Right ventricle myocardium inferior (tissue), 1 donor: ENCODE data around the gene HNRNPLL. TPM values are rescaled to one million over a fixed set of nuclear protein-coding genes. Genes with fewer than 3 reads are reported as not detected.

ENCODE experiments used
- ATAC-seq: fragments of 200-7000 bp; cut with Tn5 transposase; one replicate; pipeline ENCODE4 v1.9.1; 2020; ENCODE audit warnings: mild to moderate bottlenecking, moderate library complexity
- DNase-seq: peaks from one replicate; pipeline ENCODE4 v3.0.0; 2021; ENCODE audit errors: missing footprints
- intact Hi-C: fragments of 100-400 bp; cut with DNase I; formaldehyde crosslinking; loops from one replicate; pipeline ENCODE4 v1.11.0; 2022
- total RNA-seq: library from RNA; stranded (reverse); fragmentation: NEBNext Ultra II Directional; extraction: Animal tissue kit (Norgen Biotek cat#: 25700); gene quantifications from one replicate; pipeline ENCODE4 v1.2.1, GENCODE V29; 2021
- donor health status: DM: no; HTN: yes; CAD: no; lungs with severe emphysema.

HNRNPLL gene
- total RNA-seq, 1 donor from 2014 or later: 22.5 TPM

DNA sequence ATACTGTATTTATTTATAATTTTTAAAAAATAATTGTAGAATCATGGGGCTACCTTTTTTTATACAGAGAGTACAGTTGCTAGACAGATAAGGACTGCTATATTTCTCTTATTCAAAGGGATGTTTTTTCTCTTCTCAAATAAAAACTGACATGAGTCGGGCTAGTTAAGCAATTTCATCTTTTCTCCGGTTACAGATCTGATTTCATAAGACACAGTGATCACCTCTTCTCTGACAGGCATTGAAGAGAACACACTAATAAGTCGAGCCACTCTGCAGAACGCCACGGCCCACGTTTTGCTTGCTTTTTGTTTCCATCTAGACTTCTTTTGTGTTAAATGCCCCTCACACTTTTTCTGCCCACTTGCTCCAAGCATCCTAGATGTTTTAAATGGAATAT is 85.4 kb downstream of the HNRNPLL start:
- DNase-seq (no peak), ATAC-seq (no peak)
- intact Hi-C loops: no loop called here

DNA sequence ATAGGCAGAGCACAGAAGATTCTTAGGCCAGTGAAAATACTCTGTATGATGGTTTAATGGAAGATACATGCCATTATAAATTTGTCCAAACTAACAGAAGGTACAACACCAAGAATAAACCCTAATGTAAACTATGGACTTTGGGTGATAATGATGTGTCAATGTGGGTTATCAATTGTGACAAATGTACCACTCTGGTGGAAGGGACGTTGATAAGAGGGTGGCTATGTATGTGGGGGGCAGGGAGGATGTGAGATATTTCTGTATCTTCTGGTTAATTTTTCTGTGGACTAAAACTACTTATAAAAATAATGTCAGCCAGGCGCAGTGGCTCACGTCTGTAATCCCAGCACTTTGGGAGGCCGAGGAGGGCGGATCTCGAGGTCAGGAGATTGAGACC is 86.2 kb downstream of the HNRNPLL start:
- intact Hi-C loops: no loop called here
- ATAC-seq (no peak), DNase-seq (no peak)

DNA sequence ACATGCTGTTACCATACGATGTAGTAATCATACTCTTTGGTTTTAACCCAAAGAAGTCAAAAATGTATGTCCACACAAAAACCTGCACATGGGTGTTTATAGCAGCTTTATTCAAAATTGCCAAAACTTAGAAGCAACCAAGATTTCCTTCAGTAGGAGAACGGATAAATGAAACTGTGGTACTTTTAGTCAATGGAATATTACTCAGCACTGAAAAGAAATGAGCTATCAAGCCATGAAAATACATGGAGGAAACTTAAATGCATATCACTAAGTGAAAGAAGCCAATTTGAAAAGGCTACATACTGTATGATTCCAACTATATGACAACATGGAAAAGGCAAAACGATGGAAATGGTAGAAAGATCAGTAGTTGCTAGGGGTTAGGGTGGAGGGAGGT is 86.6 kb downstream of the HNRNPLL start:
- no peak for ATAC-seq
- DNase-seq: no peak
- intact Hi-C loops: no loop called here

DNA sequence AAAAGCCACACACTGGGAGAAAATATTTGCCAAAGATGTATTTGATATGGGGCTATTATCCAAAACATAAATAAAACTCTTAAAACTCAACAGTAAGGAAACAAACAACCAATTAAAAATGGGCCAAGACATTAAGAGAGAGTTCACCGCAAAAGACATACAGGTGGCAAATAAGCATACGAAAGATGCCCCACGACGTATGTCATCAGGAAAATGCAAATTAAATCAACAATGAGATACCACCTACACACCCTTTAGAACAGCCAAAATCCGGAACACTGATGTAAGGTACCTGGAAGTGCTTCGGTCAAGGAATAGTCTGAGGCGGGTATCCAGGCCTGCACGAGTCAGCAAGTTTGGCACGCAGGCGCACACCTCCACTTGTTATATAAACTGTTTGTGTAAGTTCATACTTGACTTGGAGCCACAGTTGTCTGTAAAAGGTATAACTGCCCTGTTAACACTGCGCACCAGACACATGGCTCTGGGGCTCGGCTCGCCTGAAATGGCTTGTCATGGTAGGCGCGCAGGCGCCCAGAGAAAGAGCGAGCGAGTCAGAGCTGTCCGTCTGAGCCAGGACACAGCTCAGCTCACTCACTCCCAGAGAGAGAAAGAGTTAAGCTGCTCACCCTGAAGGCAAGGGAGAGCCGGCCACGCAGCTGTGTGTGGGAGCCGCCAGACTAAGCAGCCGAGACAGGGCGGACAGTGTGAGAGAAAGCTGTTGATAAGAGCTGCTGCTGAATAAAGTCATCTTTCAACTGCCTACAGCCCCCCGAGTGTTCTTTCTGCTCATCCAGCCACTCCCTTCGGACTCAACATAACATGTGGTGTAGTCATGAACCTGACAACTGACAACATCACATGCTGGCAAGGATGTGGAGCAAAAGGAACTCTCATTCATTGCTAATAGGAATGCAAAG is 87.3 kb downstream of the HNRNPLL start:
- intact Hi-C loops: no loop called here
- no peak for DNase-seq
- ATAC-seq: peak; percentile 88

DNA sequence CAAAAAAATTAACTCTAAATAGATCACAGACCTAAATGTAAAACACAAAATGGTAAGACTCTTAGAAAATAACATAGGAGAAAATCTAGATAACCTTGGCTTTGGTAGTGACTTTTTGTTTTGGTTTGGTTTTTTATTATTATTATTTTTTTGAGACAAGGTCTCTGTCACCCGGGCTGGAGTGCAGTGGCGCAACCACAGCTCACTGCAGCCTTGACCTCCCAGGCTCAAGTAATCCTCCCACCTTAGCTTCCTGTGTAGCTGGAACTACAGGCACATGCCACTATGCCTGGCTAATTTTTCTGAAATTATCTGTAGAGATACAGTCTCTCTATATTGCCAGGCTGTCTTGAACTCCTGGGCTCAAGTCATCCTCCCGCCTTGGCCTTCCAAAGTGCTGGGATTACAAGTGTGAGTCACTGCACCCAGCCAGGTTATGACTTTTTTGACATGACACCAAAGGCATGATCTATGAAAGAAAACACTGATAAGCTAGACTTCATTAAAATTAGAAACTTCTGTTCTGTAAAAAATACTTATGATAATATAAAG is 88.0 kb downstream of the HNRNPLL start:
- DNase-seq (no peak), ATAC-seq (no peak)
- intact Hi-C loops: no loop called here

DNA sequence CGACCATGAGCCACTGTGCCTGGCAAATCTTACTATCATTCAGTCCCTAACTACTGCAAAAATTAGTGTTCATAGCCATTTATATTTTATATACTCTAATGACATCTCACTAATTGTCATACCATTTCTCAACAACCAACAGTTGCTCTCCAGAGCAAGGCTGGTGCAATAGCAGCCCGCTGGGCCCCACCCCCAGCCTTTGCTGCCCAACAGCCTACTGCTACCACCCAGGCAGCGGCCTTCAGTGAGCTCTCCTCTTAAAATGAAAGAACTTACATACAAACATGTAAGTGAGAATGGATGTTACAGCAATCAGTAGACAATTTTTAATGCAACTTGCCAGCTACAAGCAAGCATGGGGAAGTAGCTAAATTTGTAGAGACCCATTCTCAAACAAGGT is 90.5 kb downstream of the HNRNPLL start:
- intact Hi-C loops: no loop called here
- no peak for DNase-seq
- no peak for ATAC-seq

Other genes with a start within 250 kb of the HNRNPLL start
- 31.7 TPM for gene ATL2, start 225.7 kb downstream of the HNRNPLL start, total RNA-seq
- gene GALM, start 63.2 kb upstream of the HNRNPLL start, total RNA-seq: 15.6 TPM
- 49.7 TPM for gene SRSF7, start 148.4 kb upstream of the HNRNPLL start, total RNA-seq
- 6.1 TPM for gene GEMIN6, start 175.3 kb upstream of the HNRNPLL start, total RNA-seq